Erythroblast (primary cell): ENCODE data around the gene ACP3.

Experiments
- GATA1 ChIP-seq: IDR thresholded peaks from 2 replicates; pipeline ENCODE4 v1.6.1; 2011; ENCODE audit warnings: low read depth, mild to moderate bottlenecking, control low read depth, low read length, moderate library complexity
- POLR2A ChIP-seq: IDR thresholded peaks from 2 replicates; pipeline ENCODE4 v1.6.1; 2011; ENCODE audit warnings: mild to moderate bottlenecking, low read length

GRCh38 chr3:132325103-132325606 lies 7.9 kb downstream of the ACP3 start:
- TF ChIP-seq POLR2A = no peak
- TF ChIP-seq GATA1 = no peak
